GM13976 (cell line): ENCODE measurements around the gene RAB9A.
"Not testable (repeated sequence)": the region's sequence is repeated elsewhere in the genome, so short reads cannot be mapped to it uniquely, and the experiment has no call there.

Source experiments
- DNase-seq: peaks from one replicate; pipeline ENCODE4 v3.0.0; 2012; ENCODE audit warnings: low spot score
- CTCF ChIP-seq: IDR thresholded peaks from 2 replicates; pipeline ENCODE4 v1.5.1; 2012; ENCODE audit warnings: borderline replicate concordance, mild to moderate bottlenecking; ENCODE audit not compliant: insufficient read depth; ENCODE audit errors: extremely low read depth, missing control alignments, control extremely low read depth
- in situ Hi-C: fragments of 300-500 bp; cut with MboI; formaldehyde crosslinking; loops from one replicate; pipeline ENCODE4 v1.12.0; 2022; ENCODE audit warnings: low sequenced_read_pairs, mixed read lengths, inconsistent platforms; ENCODE audit not compliant: unreplicated experiment

RAB9A gene

GRCh38 chrX:13667919-13668318 is 21.0 kb upstream of the RAB9A start:
- DNase-seq: no peak
- in situ Hi-C loops: loop anchor here (25.0 kb wide), 1 partner anchor 581 kb away; no protein-coding TSS in a partner anchor
- no peak for TF ChIP-seq CTCF

- peak; percentile 45 for DNase-seq
- no peak for TF ChIP-seq CTCF
- in situ Hi-C loops: loop anchor here (25.0 kb wide), 1 partner anchor 582 kb away; no protein-coding TSS in a partner anchor
These were observed 19.6 kb upstream of the RAB9A start for GRCh38 chrX:13669246-13669737.

GRCh38 chrX:13669755-13670154 is 19.2 kb upstream of the RAB9A start:
- in situ Hi-C loops: loop anchor here (25.0 kb wide), 1 partner anchor 582 kb away; no protein-coding TSS in a partner anchor
- not testable (repeated sequence) for DNase-seq

GRCh38 chrX:13670197-13670596 is 18.7 kb upstream of the RAB9A start:
- TF ChIP-seq CTCF: no peak
- in situ Hi-C loops: loop anchor here (25.0 kb wide), 1 partner anchor 583 kb away; no protein-coding TSS in a partner anchor
- no peak for DNase-seq

- DNase-seq: no peak
- in situ Hi-C loops: loop anchor here (25.0 kb wide), 1 partner anchor 586 kb away; no protein-coding TSS in a partner anchor
- no peak for TF ChIP-seq CTCF
These were observed 15.9 kb upstream of the RAB9A start for GRCh38 chrX:13673016-13673415.

GRCh38 chrX:13676885-13677284 is 12.0 kb upstream of the RAB9A start:
- in situ Hi-C loops: no loop called here
- no peak for DNase-seq
- no peak for TF ChIP-seq CTCF

GRCh38 chrX:13679700-13680099 is 9.2 kb upstream of the RAB9A start:
- in situ Hi-C loops, DNase-seq: not testable (repeated sequence)

GRCh38 chrX:13681595-13681994 is 7.3 kb upstream of the RAB9A start:
- in situ Hi-C loops: no loop called here

More at GRCh38 chrX:13681595-13681994, 7.3 kb upstream of the RAB9A start:
- DNase-seq: no peak
- TF ChIP-seq CTCF: no peak
